Measurements from ENCODE around the gene APBA2. TPM values are rescaled to one million over a fixed set of nuclear protein-coding genes. Genes with fewer than 3 reads are reported as not detected.

The APBA2 gene
- total RNA-seq, 2 donors from 2014 or later = 0.47 to 0.48 TPM

GRCh38 chr15:28962851-28963710, 77.3 kb downstream of the APBA2 start:
- H3K4me1 ChIP-seq = no peaks in the 10 kb centered on the region
- peak; percentile 53 for DNase-seq (ENCODE audit: low spot score)
- no peaks in the 10 kb centered on the region for H3K27me3 ChIP-seq
- TF ChIP-seq, protein P1, sequence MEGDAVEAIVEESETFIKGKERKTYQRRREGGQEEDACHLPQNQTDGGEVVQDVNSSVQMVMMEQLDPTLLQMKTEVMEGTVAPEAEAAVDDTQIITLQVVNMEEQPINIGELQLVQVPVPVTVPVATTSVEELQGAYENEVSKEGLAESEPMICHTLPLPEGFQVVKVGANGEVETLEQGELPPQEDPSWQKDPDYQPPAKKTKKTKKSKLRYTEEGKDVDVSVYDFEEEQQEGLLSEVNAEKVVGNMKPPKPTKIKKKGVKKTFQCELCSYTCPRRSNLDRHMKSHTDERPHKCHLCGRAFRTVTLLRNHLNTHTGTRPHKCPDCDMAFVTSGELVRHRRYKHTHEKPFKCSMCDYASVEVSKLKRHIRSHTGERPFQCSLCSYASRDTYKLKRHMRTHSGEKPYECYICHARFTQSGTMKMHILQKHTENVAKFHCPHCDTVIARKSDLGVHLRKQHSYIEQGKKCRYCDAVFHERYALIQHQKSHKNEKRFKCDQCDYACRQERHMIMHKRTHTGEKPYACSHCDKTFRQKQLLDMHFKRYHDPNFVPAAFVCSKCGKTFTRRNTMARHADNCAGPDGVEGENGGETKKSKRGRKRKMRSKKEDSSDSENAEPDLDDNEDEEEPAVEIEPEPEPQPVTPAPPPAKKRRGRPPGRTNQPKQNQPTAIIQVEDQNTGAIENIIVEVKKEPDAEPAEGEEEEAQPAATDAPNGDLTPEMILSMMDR (IDR thresholded peaks at IDR 0.05) = no peak
- no peaks in the 10 kb centered on the region for H3K36me3 ChIP-seq
- no peaks in the 10 kb centered on the region for H3K9me3 ChIP-seq
- no peak overlapping the region for H3K27ac ChIP-seq
- H3K4me3 ChIP-seq = no peak overlapping the region

- no peaks in the 10 kb centered on the region for H3K27me3 ChIP-seq
- H3K9me3 ChIP-seq = no peaks in the 10 kb centered on the region
- no peaks in the 10 kb centered on the region for H3K4me1 ChIP-seq
- no peaks in the 10 kb centered on the region for H3K36me3 ChIP-seq
- no peak overlapping the region for H3K4me3 ChIP-seq
- TF ChIP-seq, protein P1 (IDR thresholded peaks at IDR 0.05) = no peak
- no peak for DNase-seq (ENCODE audit: low spot score)
- no peak overlapping the region for H3K27ac ChIP-seq
Measured at GRCh38 chr15:28963711-28964081, 77.9 kb downstream of the APBA2 start.

DNA sequence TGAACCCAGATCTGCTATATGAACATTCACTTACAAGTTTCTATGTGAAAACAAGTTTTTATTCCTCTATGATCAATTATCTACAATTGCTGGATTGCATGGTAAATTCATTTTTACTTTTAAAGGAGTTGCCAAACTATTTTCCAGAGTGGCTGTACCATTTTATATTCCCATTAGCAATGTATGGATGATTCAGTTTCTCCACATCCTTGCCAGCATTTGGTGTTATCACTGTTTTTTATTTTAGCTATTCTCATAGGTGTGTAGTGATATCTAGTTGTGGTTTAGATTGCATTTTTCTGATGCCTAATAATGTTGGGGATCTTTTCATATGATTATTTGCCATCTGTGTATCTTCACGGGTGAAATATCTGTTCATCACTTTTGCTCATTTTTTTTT, 78.3 kb downstream of the APBA2 start:
- TF ChIP-seq, protein P1 (IDR thresholded peaks at IDR 0.05) = no peak
- no peaks in the 10 kb centered on the region for H3K36me3 ChIP-seq
- no peak for DNase-seq (ENCODE audit: low spot score)

GRCh38 chr15:28967066-28967465, 81.3 kb downstream of the APBA2 start:
- TF ChIP-seq, protein P1 (IDR thresholded peaks at IDR 0.05) = no peak
- no peaks in the 10 kb centered on the region for H3K9me3 ChIP-seq
- H3K4me3 ChIP-seq = no peak overlapping the region
- no peak for DNase-seq (ENCODE audit: low spot score)
- H3K27ac ChIP-seq = no peak overlapping the region
- no peaks in the 10 kb centered on the region for H3K36me3 ChIP-seq
- no peaks in the 10 kb centered on the region for H3K4me1 ChIP-seq
- no peaks in the 10 kb centered on the region for H3K27me3 ChIP-seq

More for the DNA sequence above, 78.3 kb downstream of the APBA2 start:
- Histone ChIP-seq H3K4me3 (no peak overlapping the region), H3K4me1 (no peaks in the 10 kb centered on the region), H3K9me3 (no peaks in the 10 kb centered on the region), H3K27me3 (no peaks in the 10 kb centered on the region), H3K27ac (no peak overlapping the region)

GRCh38 chr15:28967990-28968389, 82.2 kb downstream of the APBA2 start:
- TF ChIP-seq, protein P1 (IDR thresholded peaks at IDR 0.05) = no peak
- Histone ChIP-seq H3K9me3 (no peaks in the 10 kb centered on the region), H3K27me3 (no peaks in the 10 kb centered on the region), H3K36me3 (no peaks in the 10 kb centered on the region), H3K4me1 (no peaks in the 10 kb centered on the region), H3K27ac (no peak overlapping the region), H3K4me3 (no peak overlapping the region)
- no peak for DNase-seq (ENCODE audit: low spot score)

All from right atrium auricular region (tissue), 2 donors.